Panc1 (cell line): ENCODE data around the gene TRDMT1. TPM values are rescaled to one million over a fixed set of nuclear protein-coding genes. Genes with fewer than 3 reads are reported as not detected.

Experiments
- ATAC-seq: fragments of 200-7000 bp; cut with Tn5 transposase; 2 replicates; pipeline ENCODE4 v1.9.1; 2020; ENCODE audit warnings: mild to moderate bottlenecking, moderate library complexity
- BruUV-seq: library from RNA; stranded (reverse); fragments of 400-500 nt; replicated peaks from 2 replicates; lab custom pipeline; 2021; lab: Mats Ljungman, UMichigan
- CTCF ChIA-PET: fragments of 300-600 bp; sonication (Branson Sonifier 250); formaldehyde crosslinking; loops from one replicate; lab custom pipeline; 2022; ENCODE audit warnings: antibody characterized with exemption; lab: Charles Lee
- POLR2A ChIA-PET: fragments of 300-600 bp; sonication (Branson Sonifier 250); formaldehyde crosslinking; loops from one replicate; lab custom pipeline; 2022; ENCODE audit warnings: antibody characterized with exemption; lab: Charles Lee
- DNase-seq: peaks from one replicate; pipeline ENCODE4 v3.0.0-alpha.2; 2010; ENCODE audit warnings: low read depth, low spot score
- H3K27ac ChIP-seq: 2 replicates; pipeline ENCODE4 v1.5.1; 2011; ENCODE audit warnings: mild to moderate bottlenecking, low read length, inconsistent platforms
- H3K27me3 ChIP-seq: fragments of 200-500 bp; sonication (Bioruptor generic); 2 replicates; pipeline ENCODE4 v1.6.0; 2014; ENCODE audit warnings: low read length, inconsistent platforms; ENCODE audit not compliant: control insufficient read depth, insufficient read depth
- H3K36me3 ChIP-seq: fragments of 200-500 bp; sonication (Bioruptor generic); 2 replicates; pipeline ENCODE4 v1.5.1; 2014; ENCODE audit warnings: inconsistent platforms, mild to moderate bottlenecking, low read length, moderate library complexity; ENCODE audit not compliant: control insufficient read depth, insufficient read depth
- H3K4me1 ChIP-seq: 2 replicates; pipeline ENCODE4 v1.5.1; 2011; ENCODE audit warnings: inconsistent platforms, mild to moderate bottlenecking, low read length, moderate library complexity; ENCODE audit not compliant: control insufficient read depth, insufficient read depth
- H3K4me3 ChIP-seq, 2 experiments: 2 replicates each; pipeline ENCODE4 v1.5.1; 2011 to 2012; ENCODE audit warnings: low read depth in 2 of 2, low read length in 2 of 2, mild to moderate bottlenecking in 2 of 2, inconsistent platforms in 1 of 2, moderate library complexity in 1 of 2
- H3K9me3 ChIP-seq: fragments of 200-500 bp; sonication (Bioruptor generic); 2 replicates; pipeline ENCODE4 v1.5.1; 2014; ENCODE audit warnings: low read depth, mild to moderate bottlenecking, inconsistent platforms, low read length, moderate library complexity; ENCODE audit not compliant: control insufficient read depth, insufficient read depth
- CTCF ChIP-seq: fragments of 450-650 bp; IDR thresholded peaks from 2 replicates; pipeline ENCODE4 v1.5.1; 2017; ENCODE audit warnings: mild to moderate bottlenecking
- POLR2AphosphoS5 ChIP-seq: IDR thresholded peaks from 2 replicates; pipeline ENCODE4 v1.6.1; 2012; ENCODE audit warnings: mild to moderate bottlenecking, low read depth, low read length, moderate library complexity
- REST ChIP-seq, 2 experiments: IDR thresholded peaks; 2 replicates each; pipeline ENCODE4 v1.6.1; 2011 to 2012; ENCODE audit warnings: low read depth in 2 of 2, control low read depth in 1 of 2, low read length in 1 of 2, mild to moderate bottlenecking in 1 of 2, moderate library complexity in 1 of 2; ENCODE audit not compliant: insufficient read depth in 1 of 2
- SIN3A ChIP-seq: IDR thresholded peaks from 2 replicates; pipeline ENCODE4 v1.6.1; 2012; ENCODE audit warnings: low read depth, mild to moderate bottlenecking, low read length, moderate library complexity, borderline replicate concordance; ENCODE audit not compliant: insufficient read depth
- TCF7L2 ChIP-seq: IDR thresholded peaks from 2 replicates; pipeline ENCODE4 v1.6.1; 2011; ENCODE audit warnings: mild to moderate bottlenecking, low read depth, low read length, inconsistent platforms
- in situ Hi-C: cut with HindIII; loops from 2 replicates; pipeline ENCODE4 v1.10.0; 2016; ENCODE audit warnings: low sequenced_read_pairs, low pct_unique_long_range_greater_than_20kb
- intact Hi-C: fragments of 100-400 bp; cut with micrococcal nuclease; formaldehyde crosslinking; loops from one replicate; pipeline ENCODE4 v1.10.0; 2022; ENCODE audit not compliant: unreplicated experiment
- total RNA-seq: library from RNA; stranded (reverse); gene quantifications from one replicate; pipeline ENCODE4 v1.2.1, GENCODE V29; 2021; ENCODE audit not compliant: unreplicated experiment

Gene TRDMT1
- total RNA-seq, 1 experiment from 2014 or later, result 7.6 TPM

- Histone ChIP-seq H3K4me1 (no peaks in the 10 kb centered on the region), H3K36me3 (no peaks in the 10 kb centered on the region), H3K4me3 (no peak overlapping the region), H3K9me3 (no peaks in the 10 kb centered on the region; the same call in 1 of the 2 replicates), H3K27ac (no peak overlapping the region), H3K27me3 (no peaks in the 10 kb centered on the region)
- no peak for DNase-seq
- ATAC-seq, result no peak
- POLR2A ChIA-PET, result no interaction called here
- intact Hi-C loops (no loop called here), in situ Hi-C loops (no loop called here)
- BruUV-seq, result no TSS peak
- CTCF ChIA-PET, result no interaction called here
- no peak for TF ChIP-seq POLR2AphosphoS5
- no peak for TF ChIP-seq SIN3A
- TF ChIP-seq CTCF, result no peak
- no peak for TF ChIP-seq REST (IDR thresholded peaks at IDR 0.05; ENCODE audit: insufficient read depth in 1 of 2, low read depth in 2 of 2, low read length in 1 of 2)
- no peak for TF ChIP-seq TCF7L2
Measured at GRCh38 chr10:17140386-17140761, 61.1 kb downstream of the TRDMT1 start.

DNA sequence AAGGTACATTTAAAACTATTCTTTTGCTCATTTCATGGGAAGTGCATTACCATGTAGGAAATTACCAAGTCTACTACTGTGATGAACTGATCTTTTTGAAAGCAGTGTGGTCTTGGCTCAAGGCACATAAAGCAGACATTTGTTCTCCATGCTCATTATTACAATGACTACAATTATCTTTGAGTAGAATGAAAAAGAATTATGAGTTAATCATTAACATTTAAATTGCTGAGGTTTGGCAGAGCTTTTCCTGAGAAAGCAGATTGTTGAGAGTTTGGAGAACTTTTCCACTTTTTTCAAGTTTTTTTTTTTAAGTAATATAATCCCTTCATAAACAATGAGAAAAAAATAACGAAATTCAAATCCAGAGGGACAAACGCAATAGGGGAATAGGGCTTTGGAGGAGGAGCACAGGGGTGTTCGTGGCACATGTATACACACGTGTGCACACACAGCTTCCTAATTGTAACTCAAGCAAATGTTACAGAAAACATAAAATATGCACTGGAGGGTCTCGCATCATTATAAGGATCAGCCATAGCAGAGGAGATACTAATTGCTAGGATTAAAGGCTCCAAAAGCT lies 62.9 kb downstream of the TRDMT1 start:
- ATAC-seq (no peak), DNase-seq (no peak)
- Histone ChIP-seq H3K27me3 (no peaks in the 10 kb centered on the region), H3K27ac (peak overlapping the region; percentile 54), H3K36me3 (no peaks in the 10 kb centered on the region), H3K4me3 (no peak overlapping the region), H3K9me3 (no peaks in the 10 kb centered on the region; the same call in 1 of the 2 replicates), H3K4me1 (no peaks in the 10 kb centered on the region)
- POLR2A ChIA-PET, result interaction anchor here (0.7 kb wide), 1 partner anchor 246 kb away, joined by 4 read pairs; no protein-coding TSS in a partner anchor
- CTCF ChIA-PET, result no interaction called here
- TF ChIP-seq REST (IDR thresholded peaks at IDR 0.05; ENCODE audit: insufficient read depth in 1 of 2, low read depth in 2 of 2, low read length in 1 of 2) (no peak), SIN3A (no peak), CTCF (no peak), TCF7L2 (no peak), POLR2AphosphoS5 (no peak)
- no TSS peak for BruUV-seq
- in situ Hi-C loops (no loop called here), intact Hi-C loops (no loop called here)
